ENCODE measurements around the gene EEF1AKMT2. TPM values are rescaled to one million over a fixed set of nuclear protein-coding genes. Genes with fewer than 3 reads are reported as not detected.

The EEF1AKMT2 gene
- total RNA-seq, 1 donor from 2014 or later, result 22.0 TPM

- H3K9me3 Mint-ChIP-seq (ENCODE audit: unreplicated experiment), result no peaks in the 10 kb centered on the region
- no peak overlapping the region for H3K27ac Mint-ChIP-seq (ENCODE audit: unreplicated experiment)
- no peaks in the 10 kb centered on the region for H3K4me1 Mint-ChIP-seq (ENCODE audit: unreplicated experiment)
Observed at GRCh38 chr10:124710266-124710881, 81.3 kb downstream of the EEF1AKMT2 start.

DNA sequence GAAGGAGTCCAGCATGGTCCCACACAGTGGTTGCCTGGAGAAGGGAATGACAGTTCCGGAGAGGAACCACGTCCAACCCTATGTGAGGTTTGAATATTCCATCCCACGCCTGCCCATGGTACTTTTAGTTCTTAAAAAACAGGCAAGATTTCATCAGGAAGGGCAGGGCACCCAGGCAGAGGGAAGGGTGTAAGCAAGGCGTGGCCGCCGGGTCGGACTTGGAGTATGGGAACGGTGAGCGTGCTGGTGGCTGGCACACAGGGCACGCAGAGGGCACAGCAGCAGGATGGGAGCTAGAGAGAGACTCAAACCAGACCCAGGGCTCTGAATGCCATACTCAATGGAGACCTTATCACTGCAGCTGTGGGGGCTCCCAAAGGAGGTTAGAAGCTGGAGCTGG lies 81.8 kb downstream of the EEF1AKMT2 start:
- Mint-ChIP-seq H3K4me3 (ENCODE audit: unreplicated experiment) (no peak overlapping the region), H3K36me3 (ENCODE audit: unreplicated experiment) (peaks cover 3% of the 10 kb centered on the region), H3K9me3 (ENCODE audit: unreplicated experiment) (no peaks in the 10 kb centered on the region), H3K4me1 (ENCODE audit: unreplicated experiment) (no peaks in the 10 kb centered on the region), H3K27me3 (ENCODE audit: unreplicated experiment) (no peaks in the 10 kb centered on the region), H3K27ac (ENCODE audit: unreplicated experiment) (no peak overlapping the region)
- no peak for DNase-seq (ENCODE audit: extremely low spot score, unreplicated experiment)
- TF ChIP-seq, protein P1, sequence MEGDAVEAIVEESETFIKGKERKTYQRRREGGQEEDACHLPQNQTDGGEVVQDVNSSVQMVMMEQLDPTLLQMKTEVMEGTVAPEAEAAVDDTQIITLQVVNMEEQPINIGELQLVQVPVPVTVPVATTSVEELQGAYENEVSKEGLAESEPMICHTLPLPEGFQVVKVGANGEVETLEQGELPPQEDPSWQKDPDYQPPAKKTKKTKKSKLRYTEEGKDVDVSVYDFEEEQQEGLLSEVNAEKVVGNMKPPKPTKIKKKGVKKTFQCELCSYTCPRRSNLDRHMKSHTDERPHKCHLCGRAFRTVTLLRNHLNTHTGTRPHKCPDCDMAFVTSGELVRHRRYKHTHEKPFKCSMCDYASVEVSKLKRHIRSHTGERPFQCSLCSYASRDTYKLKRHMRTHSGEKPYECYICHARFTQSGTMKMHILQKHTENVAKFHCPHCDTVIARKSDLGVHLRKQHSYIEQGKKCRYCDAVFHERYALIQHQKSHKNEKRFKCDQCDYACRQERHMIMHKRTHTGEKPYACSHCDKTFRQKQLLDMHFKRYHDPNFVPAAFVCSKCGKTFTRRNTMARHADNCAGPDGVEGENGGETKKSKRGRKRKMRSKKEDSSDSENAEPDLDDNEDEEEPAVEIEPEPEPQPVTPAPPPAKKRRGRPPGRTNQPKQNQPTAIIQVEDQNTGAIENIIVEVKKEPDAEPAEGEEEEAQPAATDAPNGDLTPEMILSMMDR (IDR thresholded peaks at IDR 0.05), result no peak

More at GRCh38 chr10:124710266-124710881, 81.3 kb downstream of the EEF1AKMT2 start:
- TF ChIP-seq, protein P1 (IDR thresholded peaks at IDR 0.05), result no peak
- no peak for DNase-seq (ENCODE audit: extremely low spot score, unreplicated experiment)
- Mint-ChIP-seq H3K27me3 (ENCODE audit: unreplicated experiment) (no peaks in the 10 kb centered on the region), H3K4me3 (ENCODE audit: unreplicated experiment) (no peak overlapping the region), H3K36me3 (ENCODE audit: unreplicated experiment) (peaks cover 3% of the 10 kb centered on the region)

- H3K27me3 Mint-ChIP-seq (ENCODE audit: unreplicated experiment), result no peaks in the 10 kb centered on the region
- no peaks in the 10 kb centered on the region for H3K9me3 Mint-ChIP-seq (ENCODE audit: unreplicated experiment)
- H3K27ac Mint-ChIP-seq (ENCODE audit: unreplicated experiment), result no peak overlapping the region
- H3K4me3 Mint-ChIP-seq (ENCODE audit: unreplicated experiment), result no peak overlapping the region
- TF ChIP-seq, protein P1 (IDR thresholded peaks at IDR 0.05), result no peak
- H3K36me3 Mint-ChIP-seq (ENCODE audit: unreplicated experiment), result peaks cover 3% of the 10 kb centered on the region
- no peak for DNase-seq (ENCODE audit: extremely low spot score, unreplicated experiment)
- H3K4me1 Mint-ChIP-seq (ENCODE audit: unreplicated experiment), result no peaks in the 10 kb centered on the region
Observed at GRCh38 chr10:124708922-124709520, 82.7 kb downstream of the EEF1AKMT2 start.

DNA sequence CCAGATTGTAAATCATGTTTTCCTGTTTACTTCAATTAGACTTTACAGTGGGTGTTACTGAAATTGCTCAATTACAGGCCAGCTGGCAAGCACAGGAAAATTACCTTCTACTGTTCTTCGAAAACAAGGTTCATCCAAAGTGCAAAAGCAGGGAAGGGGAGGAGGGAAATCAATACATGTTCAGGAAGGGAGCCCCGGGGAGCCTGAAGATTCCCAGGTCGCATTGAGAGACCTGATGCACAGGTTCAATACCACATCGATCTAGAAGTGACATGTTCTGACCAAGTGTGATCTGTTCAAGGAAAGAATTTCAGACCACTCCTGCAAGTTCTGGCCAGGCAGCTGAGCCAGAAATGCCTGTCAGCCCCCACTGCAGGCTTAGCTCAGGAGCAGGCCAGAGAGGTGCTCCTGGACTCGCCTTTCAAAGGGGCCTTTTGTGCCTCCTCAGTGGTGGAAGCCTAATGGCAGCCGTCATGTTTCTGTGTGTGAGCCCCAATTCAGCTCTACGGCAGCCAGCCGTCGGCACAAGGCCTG lies 83.4 kb downstream of the EEF1AKMT2 start:
- Mint-ChIP-seq H3K4me1 (ENCODE audit: unreplicated experiment) (no peaks in the 10 kb centered on the region), H3K27ac (ENCODE audit: unreplicated experiment) (no peak overlapping the region), H3K9me3 (ENCODE audit: unreplicated experiment) (no peaks in the 10 kb centered on the region), H3K4me3 (ENCODE audit: unreplicated experiment) (no peak overlapping the region), H3K36me3 (ENCODE audit: unreplicated experiment) (peaks cover 3% of the 10 kb centered on the region), H3K27me3 (ENCODE audit: unreplicated experiment) (no peaks in the 10 kb centered on the region)
- no peak for DNase-seq (ENCODE audit: extremely low spot score, unreplicated experiment)
- TF ChIP-seq, protein P1 (IDR thresholded peaks at IDR 0.05), result no peak

Other genes with a start within 250 kb of the EEF1AKMT2 start
- 14.7 and 17.0 TPM in 2 replicates for gene FAM53B, start 47.5 kb downstream of the EEF1AKMT2 start, total RNA-seq
- gene ABRAXAS2, start 9.9 kb upstream of the EEF1AKMT2 start, total RNA-seq, result 13.9 and 15.4 TPM in 2 replicates
- gene ZRANB1, start 150.2 kb upstream of the EEF1AKMT2 start, total RNA-seq, result 26.4 and 26.8 TPM in 2 replicates